Measurements from ENCODE around the gene PEAK1.

The PEAK1 gene

DNA sequence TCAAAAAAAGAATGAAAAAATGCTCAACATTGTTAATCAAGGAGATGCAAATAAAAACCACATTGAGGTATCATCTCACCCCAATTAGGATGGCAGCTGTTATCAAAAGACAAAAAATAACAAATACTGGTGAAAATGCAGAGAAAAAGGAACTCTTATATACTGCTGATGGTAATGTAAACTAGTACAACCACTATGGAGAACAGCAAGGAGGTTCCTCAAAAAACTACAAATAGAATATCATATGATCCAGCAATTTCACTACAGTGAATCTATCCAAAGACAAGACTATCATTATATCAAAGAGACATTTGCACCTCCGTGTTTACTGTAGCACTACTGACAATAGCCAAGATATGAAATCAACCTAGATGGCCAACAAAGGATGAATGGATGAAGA lies 58.4 kb downstream of the PEAK1 start:
- no peaks in the 10 kb centered on the region for H3K79me2 ChIP-seq (ENCODE audit: insufficient read depth, low read length)
- H4K20me1 ChIP-seq (ENCODE audit: low read depth, low read length), result no peaks in the 10 kb centered on the region
- TF ChIP-seq, protein P1, sequence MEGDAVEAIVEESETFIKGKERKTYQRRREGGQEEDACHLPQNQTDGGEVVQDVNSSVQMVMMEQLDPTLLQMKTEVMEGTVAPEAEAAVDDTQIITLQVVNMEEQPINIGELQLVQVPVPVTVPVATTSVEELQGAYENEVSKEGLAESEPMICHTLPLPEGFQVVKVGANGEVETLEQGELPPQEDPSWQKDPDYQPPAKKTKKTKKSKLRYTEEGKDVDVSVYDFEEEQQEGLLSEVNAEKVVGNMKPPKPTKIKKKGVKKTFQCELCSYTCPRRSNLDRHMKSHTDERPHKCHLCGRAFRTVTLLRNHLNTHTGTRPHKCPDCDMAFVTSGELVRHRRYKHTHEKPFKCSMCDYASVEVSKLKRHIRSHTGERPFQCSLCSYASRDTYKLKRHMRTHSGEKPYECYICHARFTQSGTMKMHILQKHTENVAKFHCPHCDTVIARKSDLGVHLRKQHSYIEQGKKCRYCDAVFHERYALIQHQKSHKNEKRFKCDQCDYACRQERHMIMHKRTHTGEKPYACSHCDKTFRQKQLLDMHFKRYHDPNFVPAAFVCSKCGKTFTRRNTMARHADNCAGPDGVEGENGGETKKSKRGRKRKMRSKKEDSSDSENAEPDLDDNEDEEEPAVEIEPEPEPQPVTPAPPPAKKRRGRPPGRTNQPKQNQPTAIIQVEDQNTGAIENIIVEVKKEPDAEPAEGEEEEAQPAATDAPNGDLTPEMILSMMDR (IDR thresholded peaks at IDR 0.05; ENCODE audit: insufficient read depth, low read length, poor library complexity, severe bottlenecking), result no peak
- TF ChIP-seq EZH2phosphoT487 (conservative IDR thresholded peaks at IDR 0.05; ENCODE audit: low read length), result no peak
- H3K27me3 ChIP-seq (ENCODE audit: low read length), result no peaks in the 10 kb centered on the region
- no peak overlapping the region for H3K9ac ChIP-seq (ENCODE audit: low read length)
- H3K36me3 ChIP-seq (ENCODE audit: low read length), result no peaks in the 10 kb centered on the region
- H3K27ac ChIP-seq (ENCODE audit: low read depth, low read length), result no peak overlapping the region
- H3K4me3 ChIP-seq (ENCODE audit: insufficient read depth, low read length, poor library complexity, severe bottlenecking), result no peak overlapping the region
- no peak overlapping the region for H2AFZ ChIP-seq (ENCODE audit: low read depth, low read length, severe bottlenecking)
- no peaks in the 10 kb centered on the region for H3K9me3 ChIP-seq (ENCODE audit: insufficient read depth, low read length)
- no peak overlapping the region for H3K4me2 ChIP-seq (ENCODE audit: low read depth, low read length, poor library complexity, severe bottlenecking)
- H3K9me2 ChIP-seq (replicated peaks; ENCODE audit: insufficient read depth, low read length), result no peaks in the 10 kb centered on the region
- no peaks in the 10 kb centered on the region for H3F3A ChIP-seq (ENCODE audit: insufficient read depth)

DNA sequence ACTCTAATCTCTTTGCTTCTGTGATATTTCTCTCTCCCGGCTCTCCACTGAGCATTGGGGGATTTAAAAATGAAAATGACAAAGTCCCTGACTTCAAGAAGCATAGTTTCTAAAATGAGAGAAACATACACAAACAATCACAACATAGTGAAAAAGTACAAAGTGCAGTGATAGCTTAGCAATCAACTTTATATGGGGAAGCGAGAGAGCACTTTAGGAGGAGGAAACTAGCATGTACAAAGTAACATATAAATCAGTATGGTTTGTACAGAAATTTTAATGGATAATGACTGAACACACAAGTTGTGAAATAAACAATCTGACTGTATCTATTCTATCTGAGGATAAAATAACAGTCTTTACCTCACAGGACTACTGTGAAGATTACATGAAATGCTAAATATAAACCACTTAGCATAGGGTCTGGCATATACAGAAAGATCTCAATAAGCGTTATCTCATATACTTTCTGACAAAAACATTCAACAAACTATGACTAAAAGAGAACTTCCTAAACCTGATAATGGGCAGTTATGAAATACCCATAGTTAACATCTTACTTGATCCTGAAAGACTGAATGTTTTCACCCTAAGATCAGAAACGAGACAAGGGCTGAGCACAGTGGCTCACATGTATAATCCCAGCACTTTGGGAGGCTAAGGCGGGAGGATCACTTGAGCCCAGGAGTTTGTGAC lies 61.2 kb downstream of the PEAK1 start:
- H3K27me3 ChIP-seq (ENCODE audit: low read length), result no peaks in the 10 kb centered on the region
- H3F3A ChIP-seq (ENCODE audit: insufficient read depth), result no peaks in the 10 kb centered on the region
- H3K9me3 ChIP-seq (ENCODE audit: insufficient read depth, low read length), result no peaks in the 10 kb centered on the region
- H3K4me3 ChIP-seq (ENCODE audit: insufficient read depth, low read length, poor library complexity, severe bottlenecking), result no peak overlapping the region
- H3K36me3 ChIP-seq (ENCODE audit: low read length), result no peaks in the 10 kb centered on the region
- H3K79me2 ChIP-seq (ENCODE audit: insufficient read depth, low read length), result no peaks in the 10 kb centered on the region
- H3K9me2 ChIP-seq (replicated peaks; ENCODE audit: insufficient read depth, low read length), result no peaks in the 10 kb centered on the region
- no peaks in the 10 kb centered on the region for H4K20me1 ChIP-seq (ENCODE audit: low read depth, low read length)
- H3K9ac ChIP-seq (ENCODE audit: low read length), result no peak overlapping the region
- TF ChIP-seq, protein P1 (IDR thresholded peaks at IDR 0.05; ENCODE audit: insufficient read depth, low read length, poor library complexity, severe bottlenecking), result no peak
- TF ChIP-seq EZH2phosphoT487 (conservative IDR thresholded peaks at IDR 0.05; ENCODE audit: low read length), result no peak
- no peak overlapping the region for H3K4me2 ChIP-seq (ENCODE audit: low read depth, low read length, poor library complexity, severe bottlenecking)
- no peak overlapping the region for H3K27ac ChIP-seq (ENCODE audit: low read depth, low read length)
- H2AFZ ChIP-seq (ENCODE audit: low read depth, low read length, severe bottlenecking), result no peak overlapping the region

DNA sequence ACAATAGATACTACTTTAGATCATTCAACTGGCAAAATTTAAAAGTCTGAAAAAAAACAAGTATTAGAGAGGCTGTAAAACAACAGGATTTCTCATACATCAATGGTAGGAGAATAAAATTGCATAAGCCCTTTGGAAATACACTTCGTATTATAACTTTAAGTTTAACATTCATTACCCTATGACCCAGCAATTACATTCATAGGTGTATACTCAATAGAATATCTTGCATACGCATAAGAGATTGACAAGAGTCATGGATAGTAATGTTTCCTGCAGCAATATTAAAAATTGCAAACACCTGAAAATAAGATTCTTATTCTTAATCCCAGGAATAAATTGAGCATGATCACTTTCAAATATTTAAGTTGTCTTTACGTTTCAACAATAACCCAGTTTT lies 63.6 kb downstream of the PEAK1 start:
- Histone ChIP-seq H3K9ac (ENCODE audit: low read length) (no peak overlapping the region), H3K79me2 (ENCODE audit: insufficient read depth, low read length) (no peaks in the 10 kb centered on the region), H3K27me3 (ENCODE audit: low read length) (no peaks in the 10 kb centered on the region), H4K20me1 (ENCODE audit: low read depth, low read length) (no peaks in the 10 kb centered on the region), H3K4me3 (ENCODE audit: insufficient read depth, low read length, poor library complexity, severe bottlenecking) (no peak overlapping the region), H3K9me2 (replicated peaks; ENCODE audit: insufficient read depth, low read length) (no peaks in the 10 kb centered on the region), H2AFZ (ENCODE audit: low read depth, low read length, severe bottlenecking) (no peak overlapping the region), H3K36me3 (ENCODE audit: low read length) (no peaks in the 10 kb centered on the region), H3K9me3 (ENCODE audit: insufficient read depth, low read length) (no peaks in the 10 kb centered on the region), H3K4me2 (ENCODE audit: low read depth, low read length, poor library complexity, severe bottlenecking) (no peak overlapping the region), H3K27ac (ENCODE audit: low read depth, low read length) (no peak overlapping the region), H3F3A (ENCODE audit: insufficient read depth) (no peaks in the 10 kb centered on the region)
- TF ChIP-seq EZH2phosphoT487 (conservative IDR thresholded peaks at IDR 0.05; ENCODE audit: low read length), result no peak
- TF ChIP-seq, protein P1 (IDR thresholded peaks at IDR 0.05; ENCODE audit: insufficient read depth, low read length, poor library complexity, severe bottlenecking), result no peak

All from SU-DHL-6 (cell line).